ENCODE measurements around the gene DLG2.
"Not testable (repeated sequence)": the region's sequence is repeated elsewhere in the genome, so short reads cannot be mapped to it uniquely, and the experiment has no call there.

The DLG2 gene

GRCh38 chr11:84412862-84413261, 1214.3 kb downstream of the DLG2 start:
- DNase-seq, result no peak

- DNase-seq, result no peak
Measured at GRCh38 chr11:84408946-84409411, 1218.2 kb downstream of the DLG2 start.

GRCh38 chr11:84407091-84407490, 1220.1 kb downstream of the DLG2 start:
- DNase-seq, result no peak

- no peak for DNase-seq
Measured at GRCh38 chr11:84398017-84398626, 1229.0 kb downstream of the DLG2 start.

- no peak for DNase-seq
Measured at GRCh38 chr11:84396521-84396920, 1230.6 kb downstream of the DLG2 start.

GRCh38 chr11:84390441-84391078, 1236.6 kb downstream of the DLG2 start:
- no peak for DNase-seq

GRCh38 chr11:84389696-84390095, 1237.4 kb downstream of the DLG2 start:
- DNase-seq, result no peak

- DNase-seq, result no peak
Measured at GRCh38 chr11:84384731-84385130, 1242.4 kb downstream of the DLG2 start.

GRCh38 chr11:84383576-84383975, 1243.6 kb downstream of the DLG2 start:
- DNase-seq, result no peak

- DNase-seq, result no peak
Measured at GRCh38 chr11:84381666-84382065, 1245.5 kb downstream of the DLG2 start.

- no peak for DNase-seq
Measured at GRCh38 chr11:84372381-84372950, 1254.7 kb downstream of the DLG2 start.

GRCh38 chr11:84358034-84358433, 1269.1 kb downstream of the DLG2 start:
- no peak for DNase-seq

GRCh38 chr11:84355911-84356310, 1271.2 kb downstream of the DLG2 start:
- no peak for DNase-seq

- no peak for DNase-seq
Measured at GRCh38 chr11:84345597-84345996, 1281.5 kb downstream of the DLG2 start.

- no peak for DNase-seq
Measured at GRCh38 chr11:84345027-84345426, 1282.1 kb downstream of the DLG2 start.

GRCh38 chr11:84339796-84340195, 1287.3 kb downstream of the DLG2 start:
- no peak for DNase-seq

GRCh38 chr11:84333221-84333620, 1293.9 kb downstream of the DLG2 start:
- DNase-seq, result no peak

- DNase-seq, result no peak
Measured at GRCh38 chr11:84322211-84322610, 1304.9 kb downstream of the DLG2 start.

GRCh38 chr11:84319863-84320262, 1307.3 kb downstream of the DLG2 start:
- DNase-seq, result no peak

- DNase-seq, result no peak
Measured at GRCh38 chr11:84316866-84317555, 1310.1 kb downstream of the DLG2 start.

GRCh38 chr11:84313830-84314359, 1313.2 kb downstream of the DLG2 start:
- no peak for DNase-seq

- DNase-seq, result no peak
Measured at GRCh38 chr11:84310268-84310667, 1316.9 kb downstream of the DLG2 start.

GRCh38 chr11:84308491-84308890, 1318.7 kb downstream of the DLG2 start:
- DNase-seq, result not testable (repeated sequence)

- no peak for DNase-seq
Measured at GRCh38 chr11:84300092-84300491, 1327.1 kb downstream of the DLG2 start.
